ENCODE measurements around the gene ZNF436. TPM values are rescaled to one million over a fixed set of nuclear protein-coding genes. Genes with fewer than 3 reads are reported as not detected.

The ZNF436 gene
- polyA plus RNA-seq, 1 of the 3 experiments (the other 2 are of a cell fraction) = 5.0 TPM

- ChIA-PET CTCF (interaction anchor here (0.6 kb wide), 1 partner anchor 66 kb away, joined by 3 read pairs; no protein-coding TSS in a partner anchor), POLR2A (no interaction called here)
- no peaks in the 10 kb centered on the region for H3K27me3 ChIP-seq (ENCODE audit: insufficient read depth)
- H3F3A ChIP-seq (replicated peaks; ENCODE audit: insufficient read depth) = peaks cover 38% of the 10 kb centered on the region
- peaks cover 100% of the 10 kb centered on the region for H3K79me2 ChIP-seq (ENCODE audit: insufficient read depth)
- no peaks in the 10 kb centered on the region for H3K9me3 ChIP-seq
- WGBS (ENCODE audit: low lambda C conversion rate) = 100% methylated on average over 2 of the region's 2 CpGs
- no peaks in the 10 kb centered on the region for H3K9me2 ChIP-seq
- peaks cover 85% of the 10 kb centered on the region for H4K20me1 ChIP-seq (ENCODE audit: insufficient read depth)
- no peak overlapping the region for H3K4me3 ChIP-seq (ENCODE audit: low read depth in 2 of 2, low read length in 1 of 2)
- no peak overlapping the region for H2AFZ ChIP-seq (ENCODE audit: low read depth)
- H3K4me2 ChIP-seq = no peak overlapping the region
- no peak overlapping the region for H3K9ac ChIP-seq
- H3K4me1 ChIP-seq (ENCODE audit: control insufficient read depth in 1 of 2, insufficient read depth in 2 of 2, low read depth in 1 of 2, low read length in 1 of 2) = peaks cover 5 to 18% of the 10 kb centered on the region in 2 experiments; a peak in 3 of 4 replicates
- TF ChIP-seq NRF1 (IDR thresholded peaks at IDR 0.05; ENCODE audit: low read depth, low read length) (no peak), POLR2AphosphoS5 (IDR thresholded peaks at IDR 0.05; ENCODE audit: low read depth, low read length) (no peak), RXRA (IDR thresholded peaks at IDR 0.05; ENCODE audit: borderline replicate concordance, low read depth) (no peak), MAX (IDR thresholded peaks at IDR 0.05; ENCODE audit: low read depth) (no peak), YY1 (IDR thresholded peaks at IDR 0.05; ENCODE audit: low read depth) (no peak), JUND (IDR thresholded peaks at IDR 0.05) (no peak), TCF12 (IDR thresholded peaks at IDR 0.05) (no peak), ZBTB33 (IDR thresholded peaks at IDR 0.05; ENCODE audit: borderline replicate concordance, low read depth) (no peak), GATA2 (CRISPR knock-in tag; IDR thresholded peaks at IDR 0.05) (no peak), MXI1 (IDR thresholded peaks at IDR 0.05; ENCODE audit: low read depth, low read length) (no peak), RAD21 (IDR thresholded peaks at IDR 0.05; ENCODE audit: low read length) (no peak), FOSL2 (IDR thresholded peaks at IDR 0.05; ENCODE audit: borderline replicate concordance, low read depth) (no peak), TAF1 (IDR thresholded peaks at IDR 0.05; ENCODE audit: borderline replicate concordance, low read depth, low read length) (no peak), TEAD4 (IDR thresholded peaks at IDR 0.05; ENCODE audit: borderline replicate concordance, insufficient read depth) (no peak)
- TF ChIP-seq, protein P1, sequence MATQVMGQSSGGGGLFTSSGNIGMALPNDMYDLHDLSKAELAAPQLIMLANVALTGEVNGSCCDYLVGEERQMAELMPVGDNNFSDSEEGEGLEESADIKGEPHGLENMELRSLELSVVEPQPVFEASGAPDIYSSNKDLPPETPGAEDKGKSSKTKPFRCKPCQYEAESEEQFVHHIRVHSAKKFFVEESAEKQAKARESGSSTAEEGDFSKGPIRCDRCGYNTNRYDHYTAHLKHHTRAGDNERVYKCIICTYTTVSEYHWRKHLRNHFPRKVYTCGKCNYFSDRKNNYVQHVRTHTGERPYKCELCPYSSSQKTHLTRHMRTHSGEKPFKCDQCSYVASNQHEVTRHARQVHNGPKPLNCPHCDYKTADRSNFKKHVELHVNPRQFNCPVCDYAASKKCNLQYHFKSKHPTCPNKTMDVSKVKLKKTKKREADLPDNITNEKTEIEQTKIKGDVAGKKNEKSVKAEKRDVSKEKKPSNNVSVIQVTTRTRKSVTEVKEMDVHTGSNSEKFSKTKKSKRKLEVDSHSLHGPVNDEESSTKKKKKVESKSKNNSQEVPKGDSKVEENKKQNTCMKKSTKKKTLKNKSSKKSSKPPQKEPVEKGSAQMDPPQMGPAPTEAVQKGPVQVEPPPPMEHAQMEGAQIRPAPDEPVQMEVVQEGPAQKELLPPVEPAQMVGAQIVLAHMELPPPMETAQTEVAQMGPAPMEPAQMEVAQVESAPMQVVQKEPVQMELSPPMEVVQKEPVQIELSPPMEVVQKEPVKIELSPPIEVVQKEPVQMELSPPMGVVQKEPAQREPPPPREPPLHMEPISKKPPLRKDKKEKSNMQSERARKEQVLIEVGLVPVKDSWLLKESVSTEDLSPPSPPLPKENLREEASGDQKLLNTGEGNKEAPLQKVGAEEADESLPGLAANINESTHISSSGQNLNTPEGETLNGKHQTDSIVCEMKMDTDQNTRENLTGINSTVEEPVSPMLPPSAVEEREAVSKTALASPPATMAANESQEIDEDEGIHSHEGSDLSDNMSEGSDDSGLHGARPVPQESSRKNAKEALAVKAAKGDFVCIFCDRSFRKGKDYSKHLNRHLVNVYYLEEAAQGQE (IDR thresholded peaks at IDR 0.05; ENCODE audit: low read depth, low read length) = no peak
- peaks cover 49 to 74% of the 10 kb centered on the region in 2 experiments for H3K36me3 ChIP-seq (replicated peaks in 1 of 2; ENCODE audit: control insufficient read depth in 1 of 2, insufficient read depth in 2 of 2, low read length in 1 of 2)
- 0 out of 4 replicates have a peak overlapping the region, but pooled peaks of 1 of the 2 experiments have one; percentile 4 for H3K27ac ChIP-seq (ENCODE audit: low read depth in 2 of 2, low read length in 1 of 2)
- no peak for DNase-seq
These were observed 31.8 kb downstream of the ZNF436 start for GRCh38 chr1:23337869-23338268.

Data from SK-N-SH (cell line).